Measurements from ENCODE around the gene GSTA3.

DNA sequence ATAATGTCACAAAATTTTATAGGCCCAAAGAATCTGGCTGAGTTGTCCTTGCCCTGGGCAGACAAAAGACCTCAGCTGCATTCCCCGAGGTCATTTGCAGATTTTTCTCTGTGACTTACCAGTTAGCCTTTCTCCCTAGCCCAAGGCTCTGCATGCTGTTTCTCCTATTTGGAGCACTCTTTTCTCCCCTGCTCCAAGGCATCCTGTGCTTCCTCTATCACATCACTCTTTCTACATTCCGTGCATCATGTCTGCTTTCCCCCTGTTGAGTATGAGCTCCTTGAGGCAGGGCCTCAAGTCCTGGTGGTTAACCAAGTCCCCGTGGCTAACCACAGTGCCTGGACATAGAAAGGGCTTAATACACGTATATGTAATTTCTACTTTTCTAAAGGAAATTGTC lies 593 bp upstream of the GSTA3 start:
- TF ChIP-seq, protein P1, sequence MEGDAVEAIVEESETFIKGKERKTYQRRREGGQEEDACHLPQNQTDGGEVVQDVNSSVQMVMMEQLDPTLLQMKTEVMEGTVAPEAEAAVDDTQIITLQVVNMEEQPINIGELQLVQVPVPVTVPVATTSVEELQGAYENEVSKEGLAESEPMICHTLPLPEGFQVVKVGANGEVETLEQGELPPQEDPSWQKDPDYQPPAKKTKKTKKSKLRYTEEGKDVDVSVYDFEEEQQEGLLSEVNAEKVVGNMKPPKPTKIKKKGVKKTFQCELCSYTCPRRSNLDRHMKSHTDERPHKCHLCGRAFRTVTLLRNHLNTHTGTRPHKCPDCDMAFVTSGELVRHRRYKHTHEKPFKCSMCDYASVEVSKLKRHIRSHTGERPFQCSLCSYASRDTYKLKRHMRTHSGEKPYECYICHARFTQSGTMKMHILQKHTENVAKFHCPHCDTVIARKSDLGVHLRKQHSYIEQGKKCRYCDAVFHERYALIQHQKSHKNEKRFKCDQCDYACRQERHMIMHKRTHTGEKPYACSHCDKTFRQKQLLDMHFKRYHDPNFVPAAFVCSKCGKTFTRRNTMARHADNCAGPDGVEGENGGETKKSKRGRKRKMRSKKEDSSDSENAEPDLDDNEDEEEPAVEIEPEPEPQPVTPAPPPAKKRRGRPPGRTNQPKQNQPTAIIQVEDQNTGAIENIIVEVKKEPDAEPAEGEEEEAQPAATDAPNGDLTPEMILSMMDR (IDR thresholded peaks at IDR 0.05): no peak
- TF ChIP-seq, protein P2, sequence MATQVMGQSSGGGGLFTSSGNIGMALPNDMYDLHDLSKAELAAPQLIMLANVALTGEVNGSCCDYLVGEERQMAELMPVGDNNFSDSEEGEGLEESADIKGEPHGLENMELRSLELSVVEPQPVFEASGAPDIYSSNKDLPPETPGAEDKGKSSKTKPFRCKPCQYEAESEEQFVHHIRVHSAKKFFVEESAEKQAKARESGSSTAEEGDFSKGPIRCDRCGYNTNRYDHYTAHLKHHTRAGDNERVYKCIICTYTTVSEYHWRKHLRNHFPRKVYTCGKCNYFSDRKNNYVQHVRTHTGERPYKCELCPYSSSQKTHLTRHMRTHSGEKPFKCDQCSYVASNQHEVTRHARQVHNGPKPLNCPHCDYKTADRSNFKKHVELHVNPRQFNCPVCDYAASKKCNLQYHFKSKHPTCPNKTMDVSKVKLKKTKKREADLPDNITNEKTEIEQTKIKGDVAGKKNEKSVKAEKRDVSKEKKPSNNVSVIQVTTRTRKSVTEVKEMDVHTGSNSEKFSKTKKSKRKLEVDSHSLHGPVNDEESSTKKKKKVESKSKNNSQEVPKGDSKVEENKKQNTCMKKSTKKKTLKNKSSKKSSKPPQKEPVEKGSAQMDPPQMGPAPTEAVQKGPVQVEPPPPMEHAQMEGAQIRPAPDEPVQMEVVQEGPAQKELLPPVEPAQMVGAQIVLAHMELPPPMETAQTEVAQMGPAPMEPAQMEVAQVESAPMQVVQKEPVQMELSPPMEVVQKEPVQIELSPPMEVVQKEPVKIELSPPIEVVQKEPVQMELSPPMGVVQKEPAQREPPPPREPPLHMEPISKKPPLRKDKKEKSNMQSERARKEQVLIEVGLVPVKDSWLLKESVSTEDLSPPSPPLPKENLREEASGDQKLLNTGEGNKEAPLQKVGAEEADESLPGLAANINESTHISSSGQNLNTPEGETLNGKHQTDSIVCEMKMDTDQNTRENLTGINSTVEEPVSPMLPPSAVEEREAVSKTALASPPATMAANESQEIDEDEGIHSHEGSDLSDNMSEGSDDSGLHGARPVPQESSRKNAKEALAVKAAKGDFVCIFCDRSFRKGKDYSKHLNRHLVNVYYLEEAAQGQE (IDR thresholded peaks at IDR 0.05; ENCODE audit: insufficient read depth in 1 of 2, low read depth in 2 of 2, low read length in 1 of 2): no peak
- no peak for TF ChIP-seq POLR2AphosphoS5 (IDR thresholded peaks at IDR 0.05; ENCODE audit: low read depth, low read length)
